HG03457 (cell line): ENCODE results near the gene TGFB2.

Experiments used
- ATAC-seq: cut with Tn5 transposase; IDR thresholded peaks from one replicate; pipeline ENCODE4 v1.9.1; 2021; ENCODE audit warnings: moderate number of reproducible peaks; ENCODE audit not compliant: unreplicated experiment

The TGFB2 gene

DNA sequence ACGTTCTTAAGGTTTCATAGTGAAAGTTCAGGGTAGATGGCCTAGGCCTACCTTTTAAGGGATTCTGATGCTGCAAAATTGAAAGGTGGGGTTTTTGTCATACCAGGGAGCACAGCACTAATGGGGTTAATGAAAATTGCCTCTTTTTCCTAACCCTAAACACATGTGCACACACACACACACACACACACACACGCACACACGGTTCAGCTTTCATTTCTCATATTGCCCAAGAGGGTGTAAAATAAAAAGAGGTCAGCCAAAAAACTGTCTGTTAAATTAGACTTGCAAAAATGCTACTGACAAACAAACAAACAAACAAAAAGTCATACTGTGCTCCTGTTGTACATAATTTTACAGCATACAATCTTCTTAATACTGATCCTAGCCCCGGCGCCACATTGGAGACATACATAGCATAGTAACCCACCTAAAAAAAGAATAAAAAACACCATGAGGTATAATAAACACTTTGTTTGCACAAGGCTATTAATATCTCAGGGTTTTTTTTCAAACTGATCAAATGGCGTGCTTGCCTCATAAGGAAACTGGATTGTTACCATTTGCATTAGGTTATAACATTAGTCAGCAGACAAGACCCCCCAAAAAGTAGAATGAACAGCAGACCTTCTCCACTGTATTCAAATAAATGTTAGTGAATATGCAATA is 69.1 kb downstream of the TGFB2 start:
- ATAC-seq: no peak

DNA sequence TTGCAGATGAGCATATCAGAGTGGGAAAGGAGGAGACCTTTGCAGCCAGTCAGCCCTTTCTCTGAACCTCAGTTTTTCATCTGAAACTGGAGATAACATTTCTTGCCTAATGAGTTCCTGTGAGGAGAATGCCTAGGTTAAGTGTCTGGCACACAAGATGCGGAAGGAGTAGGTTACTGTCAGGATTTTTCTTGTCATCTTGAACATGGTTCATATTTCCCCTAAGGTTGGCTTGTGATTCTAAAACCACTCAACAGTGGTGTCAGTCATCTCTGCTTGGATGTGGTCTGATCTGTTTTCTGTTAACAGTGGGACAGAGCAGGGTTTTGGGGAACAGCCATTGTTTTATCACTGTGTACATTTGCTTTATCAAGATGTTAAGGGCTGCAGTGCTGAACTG is 70.6 kb downstream of the TGFB2 start:
- no peak for ATAC-seq

DNA sequence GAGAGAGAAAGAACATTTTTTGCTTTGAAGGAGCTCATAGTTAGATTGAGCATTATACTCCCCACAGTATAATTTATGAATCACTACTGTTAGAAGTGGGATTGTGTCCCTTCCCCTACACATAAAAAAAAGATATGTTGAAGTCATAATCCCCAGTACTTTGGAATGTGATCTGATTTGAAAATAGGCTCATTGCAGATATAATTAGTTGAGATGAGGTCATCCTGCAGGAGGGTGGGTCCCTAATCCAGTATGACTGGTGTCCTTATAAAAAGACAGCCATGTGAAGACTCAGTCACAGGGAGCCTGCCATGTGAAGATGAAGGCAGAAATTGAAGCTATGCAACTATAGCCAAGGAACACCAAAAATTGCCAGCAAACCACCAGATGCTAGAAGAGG is 76.4 kb downstream of the TGFB2 start:
- no peak for ATAC-seq

DNA sequence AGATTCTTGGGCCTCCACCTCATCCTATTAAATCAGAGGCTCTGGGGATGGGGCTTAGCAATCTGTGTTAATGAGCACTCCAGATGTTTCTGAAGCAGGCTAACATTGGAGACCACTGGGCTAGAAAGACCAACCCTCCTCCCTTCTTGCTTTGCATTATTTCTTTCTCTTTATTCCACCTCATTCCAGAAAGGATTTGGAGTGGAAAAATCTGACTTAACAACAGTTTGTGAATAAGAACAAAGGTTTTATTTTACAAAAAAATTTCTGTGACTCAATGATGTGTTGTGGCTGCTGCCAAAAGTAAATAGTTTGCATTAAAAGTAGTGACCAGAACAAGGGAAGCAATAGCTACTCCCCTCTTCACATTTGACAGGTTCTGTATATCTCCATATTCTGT is 79.4 kb downstream of the TGFB2 start:
- ATAC-seq: no peak

DNA sequence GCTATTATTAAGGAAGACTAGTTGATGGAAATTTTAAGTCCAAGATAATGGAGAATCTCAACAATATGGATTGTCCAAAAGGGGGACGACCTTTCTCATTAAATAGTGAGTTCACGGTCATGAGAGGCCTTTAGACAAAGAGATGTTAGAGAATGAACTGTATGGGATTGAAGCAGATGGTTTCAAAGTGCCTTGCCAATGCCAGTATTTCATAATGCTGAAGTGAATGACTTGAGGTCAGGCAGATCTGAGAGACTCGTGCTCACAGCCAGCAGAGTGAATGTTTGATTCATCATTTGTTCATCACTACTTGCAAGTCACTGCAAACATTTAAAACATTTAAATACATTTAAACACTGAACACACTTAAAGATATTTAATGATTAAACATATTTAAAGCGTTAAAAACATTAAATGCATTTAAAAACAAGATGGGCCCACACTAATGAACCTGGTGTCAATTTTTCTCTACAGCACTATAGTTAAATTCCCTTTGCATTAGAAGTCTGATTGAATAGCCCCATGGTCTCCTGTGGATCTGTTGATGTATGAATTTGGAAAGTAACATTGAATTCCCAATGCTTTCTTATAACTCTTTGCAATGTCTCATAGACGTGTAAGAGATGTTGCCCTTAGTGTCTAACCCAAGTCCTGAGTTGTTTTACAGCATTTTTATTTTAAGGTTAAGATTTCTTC is 80.7 kb downstream of the TGFB2 start:
- no peak for ATAC-seq

DNA sequence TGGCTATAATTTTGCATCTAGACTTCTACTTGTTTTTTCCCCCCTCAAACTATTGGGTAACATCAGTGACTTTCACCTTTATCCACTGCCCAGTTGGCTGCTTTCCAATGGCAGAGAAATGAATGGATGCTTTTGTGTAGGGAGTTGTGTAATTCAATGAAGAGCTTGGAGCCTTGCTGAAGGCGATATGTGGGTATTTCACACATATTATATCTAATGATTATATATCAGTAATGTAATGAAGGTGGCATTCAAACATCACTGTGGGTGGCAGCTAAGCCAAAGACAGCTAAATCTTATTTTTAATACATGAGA is 81.2 kb downstream of the TGFB2 start:
- ATAC-seq: no peak

DNA sequence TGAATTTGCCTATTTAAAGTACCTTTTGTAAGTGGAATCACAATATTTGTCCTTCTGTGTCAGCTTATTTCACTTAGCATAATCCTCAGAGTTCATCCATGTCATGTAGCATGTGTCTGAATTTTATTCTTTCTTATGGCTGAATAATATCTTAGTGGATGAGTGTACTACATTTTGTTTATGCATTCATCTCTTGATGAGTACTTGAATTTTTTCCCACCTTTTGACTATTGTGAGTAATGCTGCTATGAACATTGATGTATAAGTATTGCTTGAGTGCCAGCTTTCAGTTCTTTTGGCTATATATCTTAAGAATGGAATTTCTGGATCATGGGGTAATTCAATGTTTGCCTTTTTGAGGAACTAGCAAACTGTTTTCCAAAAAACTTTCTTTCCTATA is 84.2 kb downstream of the TGFB2 start:
- no peak for ATAC-seq

DNA sequence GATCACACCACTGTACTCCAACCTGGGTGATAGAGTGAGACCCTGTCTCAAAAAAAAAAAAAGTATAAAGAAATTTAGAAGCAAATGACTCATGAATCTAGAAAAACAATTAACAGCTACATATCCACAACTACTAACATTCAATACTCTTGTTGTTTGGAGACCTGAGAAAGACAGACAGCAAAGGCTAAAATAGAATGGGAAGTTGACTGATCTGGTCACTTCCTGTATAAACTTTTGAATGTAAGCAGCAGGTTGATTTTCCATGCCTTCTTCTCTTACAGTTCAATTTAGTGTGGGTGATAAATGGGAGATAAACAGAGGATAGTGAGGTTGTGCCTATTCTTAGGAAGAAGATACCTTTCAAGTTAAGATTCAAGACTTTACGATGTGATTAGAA is 85.2 kb downstream of the TGFB2 start:
- ATAC-seq: no peak

DNA sequence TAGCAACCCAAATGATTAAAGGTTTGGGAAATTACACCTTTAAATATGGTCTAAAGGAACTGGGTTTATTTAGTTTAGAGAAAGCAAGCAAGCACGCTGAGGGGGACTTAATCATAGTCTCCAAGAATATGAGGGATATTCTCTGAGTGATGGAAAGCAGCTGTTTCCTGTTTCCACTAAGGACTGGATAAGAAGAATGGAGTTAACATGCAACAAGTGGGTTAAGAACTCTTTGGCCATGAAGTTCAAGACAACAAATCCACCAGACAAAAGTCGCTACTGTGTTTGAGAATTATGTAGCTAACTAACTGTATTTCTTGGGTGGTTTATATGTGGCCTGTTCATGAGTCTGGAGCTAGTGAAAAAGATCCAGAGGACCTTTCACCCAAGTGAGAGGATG is 85.7 kb downstream of the TGFB2 start:
- no peak for ATAC-seq

DNA sequence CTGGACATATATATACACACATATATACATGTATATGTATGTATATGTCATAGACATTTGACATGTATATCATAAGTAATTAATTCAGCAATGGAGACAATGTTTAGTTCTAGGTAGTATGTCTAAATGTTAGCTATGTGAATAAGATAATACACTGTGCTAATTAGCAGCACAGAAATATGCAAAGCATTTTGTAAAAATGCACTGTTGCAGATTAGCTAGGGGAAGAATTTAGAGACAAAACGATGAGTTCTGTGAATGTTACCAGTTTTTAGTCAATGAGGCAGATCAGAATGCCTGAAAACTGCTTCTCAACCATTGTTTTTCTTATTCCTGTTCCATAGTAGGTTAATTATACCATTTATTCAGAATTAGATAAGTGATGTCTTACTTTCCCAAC is 86.3 kb downstream of the TGFB2 start:
- ATAC-seq: no peak

DNA sequence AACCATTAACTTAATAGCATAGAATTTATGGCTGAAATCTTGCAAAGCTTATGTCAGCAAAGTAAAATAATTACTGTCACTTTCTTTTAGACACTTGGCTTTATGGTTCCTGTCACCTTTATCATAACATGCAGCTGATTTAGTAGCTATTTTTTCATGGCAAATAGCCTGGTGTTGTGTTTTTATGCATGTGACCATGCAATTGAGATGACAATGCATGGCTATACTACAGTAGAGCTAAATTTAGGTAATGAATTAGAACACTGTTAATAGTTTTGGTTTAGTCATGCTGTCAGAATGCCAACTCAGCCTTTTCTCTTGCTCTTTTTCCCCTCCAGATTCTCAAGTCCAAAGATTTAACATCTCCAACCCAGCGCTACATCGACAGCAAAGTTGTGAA is 88.6 kb downstream of the TGFB2 start:
- no peak for ATAC-seq

DNA sequence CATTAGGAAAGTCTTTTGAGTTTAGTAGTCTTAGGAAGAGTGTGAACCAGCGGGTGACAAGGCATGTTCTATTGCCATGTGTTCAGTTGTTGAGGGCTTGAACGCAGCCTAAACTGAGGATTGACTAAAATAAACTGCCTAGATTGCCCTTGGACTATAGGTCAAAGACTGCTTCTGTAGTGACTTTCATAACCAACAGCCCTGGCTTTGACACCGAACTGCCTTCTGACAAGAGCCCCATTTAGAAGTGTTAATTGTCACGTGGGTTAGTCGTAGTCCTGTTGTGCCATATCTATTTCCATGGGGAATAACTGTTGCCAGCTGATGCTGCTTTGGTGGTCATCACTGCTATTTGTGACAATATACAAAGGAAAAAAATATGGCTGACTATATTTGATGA is 90.4 kb downstream of the TGFB2 start:
- no peak for ATAC-seq

DNA sequence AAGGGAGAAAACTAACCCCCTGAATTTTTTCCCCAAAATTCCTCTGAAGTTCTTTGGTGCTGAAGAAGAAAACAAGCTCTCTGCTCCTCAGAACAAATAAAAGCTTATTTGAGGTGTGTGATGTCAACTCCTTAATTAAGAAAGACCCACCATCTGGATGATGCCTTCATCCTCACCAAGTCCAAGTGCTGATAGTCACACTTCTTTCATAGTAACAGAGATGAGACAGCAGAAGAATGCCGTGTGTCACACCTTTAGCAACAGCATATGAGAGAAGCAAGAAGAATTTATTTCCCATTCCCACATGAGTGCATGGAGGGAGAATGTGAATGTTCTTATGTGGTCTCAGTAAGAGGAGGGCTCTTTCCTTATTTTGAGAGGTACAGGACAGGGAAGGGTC is 91.2 kb downstream of the TGFB2 start:
- no peak for ATAC-seq

DNA sequence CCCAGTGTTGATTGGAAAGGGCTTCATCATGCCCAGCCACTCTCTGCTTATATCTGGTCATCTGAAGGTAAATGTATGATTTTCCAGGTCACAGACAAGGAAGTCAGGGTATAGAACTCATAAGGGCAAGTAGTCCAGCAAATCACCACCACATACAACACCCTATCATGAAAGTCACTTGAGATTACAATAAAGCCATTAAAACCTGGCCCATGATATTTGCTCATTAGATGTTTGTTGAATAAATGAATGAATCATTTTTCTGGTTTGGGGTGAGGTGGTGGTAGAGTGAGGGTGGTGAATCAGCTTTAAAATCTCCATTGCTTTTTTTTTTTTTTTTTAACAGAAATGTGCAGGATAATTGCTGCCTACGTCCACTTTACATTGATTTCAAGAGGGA is 91.9 kb downstream of the TGFB2 start:
- ATAC-seq: no peak

DNA sequence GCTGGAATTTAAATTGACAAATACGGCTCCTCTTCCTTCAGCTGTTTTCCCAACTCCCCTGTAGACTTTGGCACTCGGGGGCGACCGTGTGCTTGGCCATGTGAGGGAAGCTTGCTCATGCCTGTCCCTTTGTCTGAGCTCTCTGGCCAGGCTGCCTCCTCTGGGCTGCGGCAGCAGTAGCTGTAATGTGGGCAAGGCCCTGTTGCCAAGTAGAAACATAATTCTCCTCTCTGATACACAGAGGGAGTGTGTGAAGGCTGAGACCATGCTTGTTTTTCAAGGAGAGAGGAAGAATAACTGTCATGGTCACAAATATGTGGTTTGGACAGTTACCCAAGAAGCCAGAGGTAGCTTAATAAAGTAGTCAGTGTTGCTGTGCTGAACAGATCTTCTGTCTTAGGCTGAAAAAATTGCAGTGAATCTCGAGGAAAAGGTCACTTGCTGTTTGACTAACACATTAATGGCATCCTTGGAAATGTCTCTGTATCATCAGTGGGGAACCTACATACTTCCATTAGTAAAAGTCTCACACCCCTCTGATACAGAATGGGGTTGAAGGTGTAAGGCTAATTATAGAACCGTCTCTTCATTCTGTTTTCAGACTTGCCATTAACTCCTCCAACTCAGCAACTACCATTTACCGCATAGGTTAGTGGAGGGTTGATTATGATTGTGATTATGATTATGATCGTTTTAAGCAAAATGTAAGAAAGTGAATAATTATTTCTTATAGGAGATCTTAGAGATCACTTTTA is 94.6 kb downstream of the TGFB2 start:
- ATAC-seq: no peak

DNA sequence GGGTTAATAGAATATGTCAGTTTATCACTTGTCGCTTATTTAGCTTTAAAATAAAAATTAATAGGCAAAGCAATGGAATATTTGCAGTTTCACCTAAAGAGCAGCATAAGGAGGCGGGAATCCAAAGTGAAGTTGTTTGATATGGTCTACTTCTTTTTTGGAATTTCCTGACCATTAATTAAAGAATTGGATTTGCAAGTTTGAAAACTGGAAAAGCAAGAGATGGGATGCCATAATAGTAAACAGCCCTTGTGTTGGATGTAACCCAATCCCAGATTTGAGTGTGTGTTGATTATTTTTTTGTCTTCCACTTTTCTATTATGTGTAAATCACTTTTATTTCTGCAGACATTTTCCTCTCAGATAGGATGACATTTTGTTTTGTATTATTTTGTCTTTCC is 98.1 kb downstream of the TGFB2 start:
- no peak for ATAC-seq

DNA sequence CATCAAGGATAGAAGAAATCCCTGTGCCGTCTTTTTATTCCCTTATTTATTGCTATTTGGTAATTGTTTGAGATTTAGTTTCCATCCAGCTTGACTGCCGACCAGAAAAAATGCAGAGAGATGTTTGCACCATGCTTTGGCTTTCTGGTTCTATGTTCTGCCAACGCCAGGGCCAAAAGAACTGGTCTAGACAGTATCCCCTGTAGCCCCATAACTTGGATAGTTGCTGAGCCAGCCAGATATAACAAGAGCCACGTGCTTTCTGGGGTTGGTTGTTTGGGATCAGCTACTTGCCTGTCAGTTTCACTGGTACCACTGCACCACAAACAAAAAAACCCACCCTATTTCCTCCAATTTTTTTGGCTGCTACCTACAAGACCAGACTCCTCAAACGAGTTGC is 99.0 kb downstream of the TGFB2 start:
- ATAC-seq: no peak

DNA sequence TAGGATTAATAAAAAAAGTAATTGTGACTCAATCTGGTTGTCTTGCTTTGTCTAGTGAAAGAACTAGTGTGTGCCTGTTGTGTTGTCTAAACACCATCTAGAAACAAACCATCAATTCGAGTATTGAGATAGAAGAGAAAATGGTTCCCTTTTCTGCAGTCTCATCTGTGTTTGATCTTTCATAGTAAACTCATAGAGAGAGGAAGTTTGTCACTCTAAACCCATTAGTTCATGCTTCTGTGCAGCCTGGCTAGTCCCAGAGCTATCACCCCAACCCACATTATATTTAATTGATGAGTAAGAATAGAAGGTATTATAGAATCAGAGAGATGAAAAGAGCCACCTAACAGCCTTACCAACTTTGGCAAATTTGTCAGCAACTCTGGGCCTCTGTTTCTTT is 99.5 kb downstream of the TGFB2 start:
- no peak for ATAC-seq

DNA sequence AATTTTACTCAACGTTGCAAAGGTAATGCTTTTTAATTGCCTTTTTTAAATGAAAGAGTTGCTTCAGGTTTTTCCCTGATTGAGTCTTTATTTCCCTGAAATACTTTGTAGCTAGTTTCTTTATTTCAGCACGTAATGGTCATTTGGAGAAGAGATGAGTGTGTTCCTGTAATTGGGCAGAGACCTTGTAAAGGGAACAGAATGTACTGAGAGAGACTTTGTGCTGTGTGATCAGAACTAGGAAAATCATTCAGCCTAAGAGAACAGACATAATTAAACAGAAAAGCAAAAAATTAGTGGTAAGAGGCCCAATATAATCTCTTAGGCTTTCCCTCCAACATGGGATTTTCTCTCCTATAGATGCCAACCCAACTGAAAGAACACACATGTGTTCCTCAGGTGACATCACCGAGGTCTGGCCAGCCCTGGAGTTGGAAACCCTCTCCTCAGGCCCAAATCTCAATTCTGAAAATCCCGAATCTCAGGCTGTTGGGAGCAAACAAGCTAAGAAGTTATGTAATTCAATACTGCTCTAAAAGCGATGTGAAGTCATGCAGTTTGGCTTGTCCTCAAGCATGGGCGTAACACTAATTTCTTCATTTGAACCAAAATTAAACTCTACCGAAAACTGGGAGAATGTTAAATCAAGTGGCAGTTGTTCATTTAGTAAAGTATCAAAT is 102.0 kb downstream of the TGFB2 start:
- ATAC-seq: no peak

DNA sequence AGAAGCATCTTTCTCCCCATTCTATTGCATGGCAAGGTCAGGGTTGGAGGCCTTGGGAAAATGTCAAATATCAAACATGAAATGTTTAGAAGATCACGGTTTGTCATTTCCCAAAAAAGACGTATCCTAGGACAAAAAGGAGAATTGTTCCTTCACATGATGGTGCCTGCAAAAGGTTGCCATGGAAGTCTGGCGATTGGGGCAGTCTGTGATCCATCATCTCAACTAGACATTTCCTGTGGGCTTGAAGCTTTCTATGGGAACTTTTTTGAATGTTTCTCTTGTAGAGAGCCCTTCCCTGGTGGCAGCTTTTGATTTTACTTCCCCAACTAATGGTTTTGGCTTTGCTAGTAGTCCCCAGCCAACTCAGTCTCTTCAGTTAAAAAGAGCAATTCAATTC is 106.3 kb downstream of the TGFB2 start:
- no peak for ATAC-seq

DNA sequence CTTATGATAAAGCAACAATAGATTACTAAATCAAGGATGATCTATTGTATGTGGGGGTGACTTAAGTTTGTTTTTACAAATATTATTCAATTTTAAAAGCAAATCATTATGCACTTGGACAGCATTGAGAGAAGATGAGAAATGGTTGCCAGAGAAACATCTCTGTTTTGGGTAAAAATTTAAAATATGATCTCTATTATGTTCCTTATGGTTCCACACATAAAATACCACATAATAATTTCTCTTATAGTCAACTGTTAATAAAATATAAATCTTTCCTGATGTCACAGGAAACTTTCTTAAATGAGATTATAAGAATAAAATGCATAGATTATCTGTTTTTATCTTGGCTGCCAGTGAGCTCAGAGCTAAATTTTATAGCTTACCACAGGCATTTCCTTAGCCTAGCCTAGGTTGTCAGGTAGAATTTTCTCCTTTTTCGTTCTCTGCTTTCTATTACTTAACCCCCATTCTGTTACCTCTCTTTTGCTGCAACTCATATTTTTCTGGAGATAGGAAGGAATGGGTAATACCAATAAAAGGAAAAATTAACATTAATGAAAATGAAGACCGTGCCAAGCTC is 109.7 kb downstream of the TGFB2 start:
- ATAC-seq: no peak

DNA sequence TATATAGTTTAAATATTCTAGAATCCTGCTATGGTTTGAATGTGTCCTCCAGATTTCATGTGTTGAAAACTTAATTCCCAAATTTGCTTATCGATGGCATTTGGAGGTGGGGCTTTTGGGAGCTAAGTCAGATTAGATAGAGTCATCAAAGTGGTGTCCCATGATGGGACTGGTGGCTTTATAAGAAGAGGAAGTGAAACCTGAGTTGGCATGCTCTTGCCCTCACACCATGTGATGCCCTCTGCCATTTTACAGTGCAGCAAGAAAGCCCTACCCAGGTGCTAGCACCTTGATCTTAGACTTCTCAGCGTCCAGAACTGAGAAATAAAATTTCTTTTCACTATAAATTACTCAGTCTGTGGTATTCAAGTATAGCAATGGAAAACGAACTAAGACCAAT is 111.3 kb downstream of the TGFB2 start:
- no peak for ATAC-seq
